OCI-LY3 (cell line): ENCODE measurements around the gene AGT.

Experiments used
- H2AFZ ChIP-seq: fragments of 200-600, 300-600 bp; shearing (Covaris generic); 2 replicates; pipeline ENCODE4 v1.6.0; 2014; ENCODE audit warnings: antibody characterized with exemption, low read depth, low read length
- H3K27ac ChIP-seq: fragments of 200-600, 300-600 bp; sonication (generic); 2 replicates; pipeline ENCODE4 v1.5.1; 2014; ENCODE audit warnings: mild to moderate bottlenecking, low read length, moderate library complexity, mixed read lengths
- H3K27me3 ChIP-seq: fragments of 200-600, 300-600 bp; sonication (generic); 2 replicates; pipeline ENCODE4 v1.6.1; 2014; ENCODE audit warnings: low read depth, low read length, mixed read lengths
- H3K36me3 ChIP-seq: fragments of 200-600, 300-600 bp; sonication (generic); replicated peaks from 2 replicates; pipeline ENCODE3; 2014; ENCODE audit warnings: low read depth, low read length, mixed read lengths
- H3K4me1 ChIP-seq: fragments of 300-600, 200-600 bp; sonication (generic); 2 replicates; pipeline ENCODE4 v1.6.1; 2014; ENCODE audit warnings: low read length, mixed read lengths
- H3K4me2 ChIP-seq: fragments of 200-600, 300-600 bp; sonication (generic); 2 replicates; pipeline ENCODE4 v1.6.1; 2014; ENCODE audit warnings: low read length, mixed read lengths
- H3K4me3 ChIP-seq: fragments of 300-600, 200-600 bp; sonication (generic); 2 replicates; pipeline ENCODE4 v1.5.1; 2014; ENCODE audit warnings: antibody characterized with exemption, mild to moderate bottlenecking, low read length, moderate library complexity
- H3K79me2 ChIP-seq: fragments of 300-600, 200-600 bp; shearing (Covaris generic); 2 replicates; pipeline ENCODE4 v1.6.1; 2014; ENCODE audit warnings: mild to moderate bottlenecking, low read length, mixed read lengths
- H3K9ac ChIP-seq: fragments of 300-600, 200-600 bp; shearing (Covaris generic); 2 replicates; pipeline ENCODE4 v1.6.0; 2014; ENCODE audit warnings: mild to moderate bottlenecking, low read length, moderate library complexity
- H3K9me3 ChIP-seq: fragments of 200-600, 300-600 bp; shearing (Covaris generic); 2 replicates; pipeline ENCODE4 v1.6.1; 2014; ENCODE audit warnings: low read length, mixed read lengths; ENCODE audit not compliant: insufficient read depth
- H4K20me1 ChIP-seq: fragments of 200-600, 300-600 bp; sonication (generic); 2 replicates; pipeline ENCODE4 v1.6.1; 2016; ENCODE audit warnings: low read length, mixed read lengths; ENCODE audit not compliant: insufficient read depth
- CTCF ChIP-seq: fragments of 200-600, 300-600 bp; sonication (generic); IDR thresholded peaks from 2 replicates; pipeline ENCODE4 v1.5.1; 2014; ENCODE audit warnings: antibody characterized with exemption, low read length, low read depth
- EZH2phosphoT487 ChIP-seq: fragments of 200-600 bp; shearing (Covaris generic); IDR thresholded peaks from 2 replicates; pipeline ENCODE4 v1.6.1; 2018; ENCODE audit warnings: antibody characterized with exemption, mixed run types, low read depth

AGT gene

GRCh38 chr1:230706020-230706699 lies 7.8 kb downstream of the AGT start:
- Histone ChIP-seq H2AFZ (no peak overlapping the region), H3K79me2 (no peaks in the 10 kb centered on the region), H3K4me1 (no peaks in the 10 kb centered on the region), H4K20me1 (no peaks in the 10 kb centered on the region), H3K27ac (no peak overlapping the region), H3K9me3 (no peaks in the 10 kb centered on the region), H3K36me3 (no peaks in the 10 kb centered on the region), H3K27me3 (no peaks in the 10 kb centered on the region), H3K9ac (no peak overlapping the region), H3K4me3 (no peak overlapping the region), H3K4me2 (no peak overlapping the region)
- TF ChIP-seq EZH2phosphoT487 (no peak), CTCF (no peak)

- Histone ChIP-seq H3K79me2 (no peaks in the 10 kb centered on the region), H3K9me3 (no peaks in the 10 kb centered on the region), H4K20me1 (no peaks in the 10 kb centered on the region), H3K27ac (no peak overlapping the region), H3K4me2 (no peak overlapping the region), H3K36me3 (no peaks in the 10 kb centered on the region), H2AFZ (no peak overlapping the region), H3K4me1 (no peaks in the 10 kb centered on the region), H3K27me3 (no peaks in the 10 kb centered on the region), H3K9ac (no peak overlapping the region), H3K4me3 (no peak overlapping the region)
- TF ChIP-seq CTCF (no peak), EZH2phosphoT487 (no peak)
Measured at GRCh38 chr1:230705289-230706019, 8.5 kb downstream of the AGT start.

GRCh38 chr1:230704830-230705229 lies 9.1 kb downstream of the AGT start:
- no peaks in the 10 kb centered on the region for H3K27me3 ChIP-seq
- H3K4me2 ChIP-seq, result no peak overlapping the region
- H3K36me3 ChIP-seq, result no peaks in the 10 kb centered on the region
- H3K27ac ChIP-seq, result no peak overlapping the region
- H3K79me2 ChIP-seq, result no peaks in the 10 kb centered on the region
- no peaks in the 10 kb centered on the region for H4K20me1 ChIP-seq
- H3K9ac ChIP-seq, result no peak overlapping the region
- no peak overlapping the region for H2AFZ ChIP-seq
- H3K4me1 ChIP-seq, result no peaks in the 10 kb centered on the region
- H3K4me3 ChIP-seq, result no peak overlapping the region
- TF ChIP-seq EZH2phosphoT487 (no peak), CTCF (no peak)
- no peaks in the 10 kb centered on the region for H3K9me3 ChIP-seq

GRCh38 chr1:230703679-230704385 lies 10.1 kb downstream of the AGT start:
- no peaks in the 10 kb centered on the region for H3K27me3 ChIP-seq
- H4K20me1 ChIP-seq, result no peaks in the 10 kb centered on the region
- H3K9ac ChIP-seq, result no peak overlapping the region
- no peaks in the 10 kb centered on the region for H3K9me3 ChIP-seq
- H3K36me3 ChIP-seq, result no peaks in the 10 kb centered on the region
- no peaks in the 10 kb centered on the region for H3K4me1 ChIP-seq
- TF ChIP-seq EZH2phosphoT487, result no peak
- TF ChIP-seq CTCF, result no peak
- no peak overlapping the region for H3K27ac ChIP-seq
- H3K4me2 ChIP-seq, result no peak overlapping the region
- no peak overlapping the region for H3K4me3 ChIP-seq
- H3K79me2 ChIP-seq, result no peaks in the 10 kb centered on the region
- H2AFZ ChIP-seq, result no peak overlapping the region
